ENCODE data around the gene LAMC1.
A peak's percentile ranks its signal among the peaks of the same experiment; 100 is the strongest.

LAMC1 gene

GRCh38 chr1:183159960-183160359 is 136.7 kb downstream of the LAMC1 start:
- no peaks in the 10 kb centered on the region for H3K36me3 ChIP-seq (ENCODE audit: control insufficient read depth in 2 of 2, insufficient read depth in 2 of 2, low read length in 2 of 2)
- H3K27ac ChIP-seq (ENCODE audit: low read depth in 2 of 2, low read length in 2 of 2), result peak overlapping the region; percentile 56 to 57
- H3K27me3 ChIP-seq (ENCODE audit: control insufficient read depth in 2 of 2, insufficient read depth in 2 of 2, low read length in 2 of 2), result no peaks in the 10 kb centered on the region
- H3K9me3 ChIP-seq (ENCODE audit: control insufficient read depth in 2 of 2, low read length in 2 of 2), result no peaks in the 10 kb centered on the region
- no peak overlapping the region for H3K9ac ChIP-seq (ENCODE audit: low read depth in 1 of 2, low read length in 2 of 2)
- H3K4me3 ChIP-seq (ENCODE audit: low read length in 2 of 2), result no peak overlapping the region
- no peaks in the 10 kb centered on the region for H3K4me1 ChIP-seq (ENCODE audit: control insufficient read depth in 2 of 2, insufficient read depth in 2 of 2, low read length in 2 of 2)

GRCh38 chr1:183161391-183161790 is 138.2 kb downstream of the LAMC1 start:
- Histone ChIP-seq H3K36me3 (ENCODE audit: control insufficient read depth in 2 of 2, insufficient read depth in 2 of 2, low read length in 2 of 2) (no peaks in the 10 kb centered on the region), H3K4me3 (ENCODE audit: low read length in 2 of 2) (no peak overlapping the region), H3K27ac (ENCODE audit: low read depth in 2 of 2, low read length in 2 of 2) (no peak overlapping the region), H3K27me3 (ENCODE audit: control insufficient read depth in 2 of 2, insufficient read depth in 2 of 2, low read length in 2 of 2) (no peaks in the 10 kb centered on the region), H3K4me1 (ENCODE audit: control insufficient read depth in 2 of 2, insufficient read depth in 2 of 2, low read length in 2 of 2) (no peaks in the 10 kb centered on the region), H3K9ac (ENCODE audit: low read depth in 1 of 2, low read length in 2 of 2) (no peak overlapping the region), H3K9me3 (ENCODE audit: control insufficient read depth in 2 of 2, low read length in 2 of 2) (no peaks in the 10 kb centered on the region)

- H3K4me1 ChIP-seq (ENCODE audit: control insufficient read depth in 2 of 2, insufficient read depth in 2 of 2, low read length in 2 of 2), result no peaks in the 10 kb centered on the region
- no peak overlapping the region for H3K27ac ChIP-seq (ENCODE audit: low read depth in 2 of 2, low read length in 2 of 2)
- H3K9ac ChIP-seq (ENCODE audit: low read depth in 1 of 2, low read length in 2 of 2), result no peak overlapping the region
- no peaks in the 10 kb centered on the region for H3K36me3 ChIP-seq (ENCODE audit: control insufficient read depth in 2 of 2, insufficient read depth in 2 of 2, low read length in 2 of 2)
- H3K4me3 ChIP-seq (ENCODE audit: low read length in 2 of 2), result no peak overlapping the region
- H3K27me3 ChIP-seq (ENCODE audit: control insufficient read depth in 2 of 2, insufficient read depth in 2 of 2, low read length in 2 of 2), result no peaks in the 10 kb centered on the region
- no peaks in the 10 kb centered on the region for H3K9me3 ChIP-seq (ENCODE audit: control insufficient read depth in 2 of 2, low read length in 2 of 2)
These were observed 140.1 kb downstream of the LAMC1 start for GRCh38 chr1:183163316-183163715.

DNA sequence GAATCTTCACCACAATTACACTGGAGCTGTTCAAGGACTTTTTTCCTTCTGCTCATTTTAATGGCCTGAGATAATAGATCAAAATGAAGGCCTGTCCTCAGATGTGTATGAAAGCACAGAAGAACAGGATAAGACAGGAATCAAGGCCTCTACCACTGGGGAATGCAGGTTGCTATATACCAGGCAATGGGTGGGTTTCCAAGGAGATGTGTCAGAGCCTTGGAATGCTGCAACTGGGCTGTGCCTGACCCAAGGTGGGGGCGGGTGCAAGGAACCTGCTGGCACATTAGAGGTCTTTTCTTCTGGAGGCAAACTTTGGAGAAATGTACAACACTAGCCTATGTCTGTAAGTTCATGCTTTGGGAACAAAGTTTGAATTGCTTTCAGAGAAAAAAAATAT is 141.1 kb downstream of the LAMC1 start:
- no peaks in the 10 kb centered on the region for H3K4me1 ChIP-seq (ENCODE audit: control insufficient read depth in 2 of 2, insufficient read depth in 2 of 2, low read length in 2 of 2)
- H3K9me3 ChIP-seq (ENCODE audit: control insufficient read depth in 2 of 2, low read length in 2 of 2), result no peaks in the 10 kb centered on the region
- no peak overlapping the region for H3K27ac ChIP-seq (ENCODE audit: low read depth in 2 of 2, low read length in 2 of 2)
- no peaks in the 10 kb centered on the region for H3K36me3 ChIP-seq (ENCODE audit: control insufficient read depth in 2 of 2, insufficient read depth in 2 of 2, low read length in 2 of 2)
- no peaks in the 10 kb centered on the region for H3K27me3 ChIP-seq (ENCODE audit: control insufficient read depth in 2 of 2, insufficient read depth in 2 of 2, low read length in 2 of 2)
- no peak overlapping the region for H3K9ac ChIP-seq (ENCODE audit: low read depth in 1 of 2, low read length in 2 of 2)
- H3K4me3 ChIP-seq (ENCODE audit: low read length in 2 of 2), result no peak overlapping the region

DNA sequence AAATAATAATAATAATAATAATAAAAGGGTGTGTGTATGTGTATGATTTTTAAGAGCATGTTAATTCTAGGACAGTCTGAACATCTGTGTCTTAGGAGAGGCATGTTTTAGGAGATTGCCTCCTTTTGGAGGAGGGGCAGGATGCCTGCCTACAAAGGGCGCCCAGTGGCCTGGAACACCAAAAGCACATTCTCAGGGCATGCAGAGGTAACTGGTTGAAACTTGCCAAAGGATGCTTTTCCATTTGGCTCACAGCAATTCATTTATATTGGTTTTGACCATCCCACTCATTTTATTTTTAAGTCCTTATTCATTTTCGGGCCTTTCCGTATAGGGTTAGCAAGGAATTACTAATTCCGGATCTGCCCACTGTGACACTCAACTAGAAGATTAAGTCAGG is 141.7 kb downstream of the LAMC1 start:
- H3K4me3 ChIP-seq (ENCODE audit: low read length in 2 of 2), result no peak overlapping the region
- H3K27me3 ChIP-seq (ENCODE audit: control insufficient read depth in 2 of 2, insufficient read depth in 2 of 2, low read length in 2 of 2), result no peaks in the 10 kb centered on the region
- no peaks in the 10 kb centered on the region for H3K4me1 ChIP-seq (ENCODE audit: control insufficient read depth in 2 of 2, insufficient read depth in 2 of 2, low read length in 2 of 2)
- H3K36me3 ChIP-seq (ENCODE audit: control insufficient read depth in 2 of 2, insufficient read depth in 2 of 2, low read length in 2 of 2), result no peaks in the 10 kb centered on the region
- no peak overlapping the region for H3K27ac ChIP-seq (ENCODE audit: low read depth in 2 of 2, low read length in 2 of 2)
- H3K9me3 ChIP-seq (ENCODE audit: control insufficient read depth in 2 of 2, low read length in 2 of 2), result no peaks in the 10 kb centered on the region
- H3K9ac ChIP-seq (ENCODE audit: low read depth in 1 of 2, low read length in 2 of 2), result no peak overlapping the region

- H3K27ac ChIP-seq (ENCODE audit: low read depth in 2 of 2, low read length in 2 of 2), result no peak overlapping the region
- H3K9ac ChIP-seq (ENCODE audit: low read depth in 1 of 2, low read length in 2 of 2), result no peak overlapping the region
- no peaks in the 10 kb centered on the region for H3K9me3 ChIP-seq (ENCODE audit: control insufficient read depth in 2 of 2, low read length in 2 of 2)
- no peaks in the 10 kb centered on the region for H3K27me3 ChIP-seq (ENCODE audit: control insufficient read depth in 2 of 2, insufficient read depth in 2 of 2, low read length in 2 of 2)
- H3K4me3 ChIP-seq (ENCODE audit: low read length in 2 of 2), result no peak overlapping the region
- no peaks in the 10 kb centered on the region for H3K36me3 ChIP-seq (ENCODE audit: control insufficient read depth in 2 of 2, insufficient read depth in 2 of 2, low read length in 2 of 2)
- H3K4me1 ChIP-seq (ENCODE audit: control insufficient read depth in 2 of 2, insufficient read depth in 2 of 2, low read length in 2 of 2), result no peaks in the 10 kb centered on the region
These were observed 142.2 kb downstream of the LAMC1 start for GRCh38 chr1:183165456-183165855.

DNA sequence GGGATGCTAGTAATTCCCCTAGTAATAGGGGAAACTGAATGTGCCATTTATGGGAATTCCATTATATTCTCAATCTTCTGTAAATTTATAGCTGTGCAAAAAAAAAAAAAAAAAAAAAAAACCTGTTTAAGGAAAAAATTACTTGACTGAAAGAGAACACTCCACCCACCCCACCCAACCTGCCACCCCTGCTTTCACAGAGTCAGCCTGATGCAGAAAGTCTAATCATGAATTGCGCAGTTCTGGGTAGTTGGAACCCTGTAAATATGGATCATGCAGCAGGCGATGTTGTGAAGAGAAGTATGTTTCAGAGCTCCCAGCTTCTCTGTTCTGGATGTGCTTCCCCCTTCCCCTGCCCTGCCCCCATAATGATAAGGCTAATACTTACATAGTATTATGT is 143.2 kb downstream of the LAMC1 start:
- Histone ChIP-seq H3K27ac (ENCODE audit: low read depth in 2 of 2, low read length in 2 of 2) (no peak overlapping the region), H3K4me3 (ENCODE audit: low read length in 2 of 2) (no peak overlapping the region), H3K36me3 (ENCODE audit: control insufficient read depth in 2 of 2, insufficient read depth in 2 of 2, low read length in 2 of 2) (no peaks in the 10 kb centered on the region), H3K9ac (ENCODE audit: low read depth in 1 of 2, low read length in 2 of 2) (no peak overlapping the region), H3K4me1 (ENCODE audit: control insufficient read depth in 2 of 2, insufficient read depth in 2 of 2, low read length in 2 of 2) (no peaks in the 10 kb centered on the region), H3K9me3 (ENCODE audit: control insufficient read depth in 2 of 2, low read length in 2 of 2) (no peaks in the 10 kb centered on the region), H3K27me3 (ENCODE audit: control insufficient read depth in 2 of 2, insufficient read depth in 2 of 2, low read length in 2 of 2) (no peaks in the 10 kb centered on the region)

DNA sequence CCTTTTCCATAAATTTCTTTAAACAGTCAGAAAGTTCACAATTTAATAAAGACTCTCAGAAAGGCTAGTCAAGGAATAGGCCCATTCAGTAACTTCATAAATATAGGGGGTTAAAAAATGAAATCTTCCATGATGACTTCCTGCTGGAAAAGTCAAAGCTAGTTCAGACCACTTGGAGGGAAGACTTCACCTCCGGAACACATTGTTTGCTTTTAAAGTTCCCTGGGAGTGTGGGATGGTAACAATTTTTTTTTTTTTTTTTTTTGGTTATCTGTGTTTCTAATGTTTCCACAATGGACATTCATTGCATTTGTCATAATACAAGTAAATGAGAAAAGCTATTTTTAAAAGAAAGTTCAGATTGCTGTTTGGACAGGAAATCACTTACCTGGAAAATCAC is 144.5 kb downstream of the LAMC1 start:
- no peaks in the 10 kb centered on the region for H3K36me3 ChIP-seq (ENCODE audit: control insufficient read depth in 2 of 2, insufficient read depth in 2 of 2, low read length in 2 of 2)
- H3K4me1 ChIP-seq (ENCODE audit: control insufficient read depth in 2 of 2, insufficient read depth in 2 of 2, low read length in 2 of 2), result no peaks in the 10 kb centered on the region
- H3K9ac ChIP-seq (ENCODE audit: low read depth in 1 of 2, low read length in 2 of 2), result no peak overlapping the region
- H3K27me3 ChIP-seq (ENCODE audit: control insufficient read depth in 2 of 2, insufficient read depth in 2 of 2, low read length in 2 of 2), result no peaks in the 10 kb centered on the region
- H3K9me3 ChIP-seq (ENCODE audit: control insufficient read depth in 2 of 2, low read length in 2 of 2), result no peaks in the 10 kb centered on the region
- H3K27ac ChIP-seq (ENCODE audit: low read depth in 2 of 2, low read length in 2 of 2), result no peak overlapping the region
- H3K4me3 ChIP-seq (ENCODE audit: low read length in 2 of 2), result no peak overlapping the region

DNA sequence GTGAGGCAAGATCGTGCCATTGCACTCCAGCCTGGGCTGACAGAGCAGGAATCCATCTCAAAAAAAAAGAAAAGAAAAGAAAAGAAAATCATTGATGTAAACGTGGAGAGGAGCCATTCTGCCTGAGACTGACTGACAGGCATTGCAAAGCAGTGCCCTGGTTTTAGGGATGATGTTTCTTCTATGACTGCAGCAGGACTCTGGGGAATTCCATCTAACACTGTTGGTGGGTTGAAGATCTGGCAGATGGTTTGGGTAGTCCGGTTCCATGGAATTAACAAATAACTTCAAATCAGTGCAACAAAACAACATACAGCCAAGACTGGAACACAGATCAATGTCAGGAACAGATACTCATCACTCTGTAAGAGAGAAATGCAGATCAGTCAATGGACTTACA is 145.1 kb downstream of the LAMC1 start:
- Histone ChIP-seq H3K36me3 (ENCODE audit: control insufficient read depth in 2 of 2, insufficient read depth in 2 of 2, low read length in 2 of 2) (no peaks in the 10 kb centered on the region), H3K4me3 (ENCODE audit: low read length in 2 of 2) (no peak overlapping the region), H3K4me1 (ENCODE audit: control insufficient read depth in 2 of 2, insufficient read depth in 2 of 2, low read length in 2 of 2) (no peaks in the 10 kb centered on the region)

DNA sequence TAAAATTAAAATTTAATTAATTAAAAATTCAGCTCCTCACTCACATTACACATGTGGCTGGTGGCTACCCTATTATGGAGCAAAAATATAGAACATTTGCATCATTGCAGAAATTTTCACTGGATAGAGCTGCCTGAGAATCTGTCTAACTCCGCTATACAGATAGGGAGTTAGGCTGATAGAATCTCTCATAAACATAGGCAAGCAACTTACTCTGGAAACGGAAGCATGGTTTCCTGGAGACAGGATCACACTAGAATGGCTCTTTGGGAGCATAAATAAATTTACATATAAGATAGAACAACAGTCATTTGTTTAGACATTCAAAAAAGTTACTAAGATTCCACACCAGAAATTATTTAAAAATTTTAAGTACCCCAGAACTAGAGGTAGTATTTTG is 150.6 kb downstream of the LAMC1 start:
- Histone ChIP-seq H3K4me3 (ENCODE audit: low read length in 2 of 2) (no peak overlapping the region), H3K27me3 (ENCODE audit: control insufficient read depth in 2 of 2, insufficient read depth in 2 of 2, low read length in 2 of 2) (no peaks in the 10 kb centered on the region), H3K36me3 (ENCODE audit: control insufficient read depth in 2 of 2, insufficient read depth in 2 of 2, low read length in 2 of 2) (no peaks in the 10 kb centered on the region), H3K9ac (ENCODE audit: low read depth in 1 of 2, low read length in 2 of 2) (no peak overlapping the region), H3K9me3 (ENCODE audit: control insufficient read depth in 2 of 2, low read length in 2 of 2) (no peaks in the 10 kb centered on the region), H3K27ac (ENCODE audit: low read depth in 2 of 2, low read length in 2 of 2) (no peak overlapping the region), H3K4me1 (ENCODE audit: control insufficient read depth in 2 of 2, insufficient read depth in 2 of 2, low read length in 2 of 2) (no peaks in the 10 kb centered on the region)

More for the DNA sequence above, 145.1 kb downstream of the LAMC1 start:
- H3K9ac ChIP-seq (ENCODE audit: low read depth in 1 of 2, low read length in 2 of 2), result no peak overlapping the region
- H3K9me3 ChIP-seq (ENCODE audit: control insufficient read depth in 2 of 2, low read length in 2 of 2), result no peaks in the 10 kb centered on the region
- H3K27ac ChIP-seq (ENCODE audit: low read depth in 2 of 2, low read length in 2 of 2), result no peak overlapping the region
- no peaks in the 10 kb centered on the region for H3K27me3 ChIP-seq (ENCODE audit: control insufficient read depth in 2 of 2, insufficient read depth in 2 of 2, low read length in 2 of 2)

DNA sequence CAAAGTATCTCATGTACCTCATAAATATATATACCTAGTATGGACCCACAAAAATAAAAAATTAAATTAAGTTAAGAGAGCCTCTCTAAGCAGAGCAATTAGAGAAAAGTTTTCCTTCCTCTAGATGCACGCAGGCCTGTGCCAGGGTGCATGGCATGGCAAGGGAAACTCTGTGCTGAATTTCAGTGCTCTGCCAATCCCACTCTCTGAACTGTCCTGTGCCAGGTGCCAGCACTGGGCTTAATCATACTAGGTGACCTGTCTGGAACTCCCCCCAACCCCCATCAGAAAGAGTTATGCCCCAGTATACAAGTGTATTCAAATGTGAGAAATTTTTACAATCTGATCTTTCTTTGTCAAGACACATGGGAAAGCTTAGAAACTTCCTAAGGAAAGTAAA is 152.4 kb downstream of the LAMC1 start:
- no peaks in the 10 kb centered on the region for H3K4me1 ChIP-seq (ENCODE audit: control insufficient read depth in 2 of 2, insufficient read depth in 2 of 2, low read length in 2 of 2)
- no peaks in the 10 kb centered on the region for H3K27me3 ChIP-seq (ENCODE audit: control insufficient read depth in 2 of 2, insufficient read depth in 2 of 2, low read length in 2 of 2)
- H3K4me3 ChIP-seq (ENCODE audit: low read length in 2 of 2), result no peak overlapping the region
- H3K9me3 ChIP-seq (ENCODE audit: control insufficient read depth in 2 of 2, low read length in 2 of 2), result no peaks in the 10 kb centered on the region
- no peak overlapping the region for H3K27ac ChIP-seq (ENCODE audit: low read depth in 2 of 2, low read length in 2 of 2)
- H3K9ac ChIP-seq (ENCODE audit: low read depth in 1 of 2, low read length in 2 of 2), result no peak overlapping the region
- H3K36me3 ChIP-seq (ENCODE audit: control insufficient read depth in 2 of 2, insufficient read depth in 2 of 2, low read length in 2 of 2), result no peaks in the 10 kb centered on the region
